Neural cell (in vitro differentiated cells): ENCODE data around the gene CLSTN1. TPM values are rescaled to one million over a fixed set of nuclear protein-coding genes. Genes with fewer than 3 reads are reported as not detected.

Experiments
- H2AFZ ChIP-seq: fragments of 200-600, 300-800 bp; sonication (generic), shearing (Covaris generic); 2 replicates; pipeline ENCODE4 v1.6.0; 2014; ENCODE audit warnings: low read depth, mild to moderate bottlenecking, antibody characterized with exemption, low read length, moderate library complexity
- H3F3A ChIP-seq: fragments of 200-600 bp; shearing (Covaris generic); 2 replicates; pipeline ENCODE4 v1.6.1; 2016; ENCODE audit warnings: mild to moderate bottlenecking, moderate library complexity, mixed read lengths, antibody characterized with exemption, low read length; ENCODE audit not compliant: insufficient read depth, poor library complexity, severe bottlenecking
- H3K27ac ChIP-seq: fragments of 200-600, 300-800 bp; sonication (generic), shearing (Covaris generic); 2 replicates; pipeline ENCODE4 v1.5.1; 2014; ENCODE audit warnings: mild to moderate bottlenecking, low read length, moderate library complexity
- H3K27me3 ChIP-seq: fragments of 300-800, 200-600 bp; sonication (generic), shearing (Covaris generic); 2 replicates; pipeline ENCODE4 v1.6.0; 2014; ENCODE audit warnings: mild to moderate bottlenecking, low read depth, low read length, moderate library complexity; ENCODE audit not compliant: insufficient read depth
- H3K36me3 ChIP-seq: fragments of 300-800, 200-600 bp; sonication (generic), shearing (Covaris generic); 2 replicates; pipeline ENCODE4 v1.5.1; 2014; ENCODE audit warnings: mild to moderate bottlenecking, antibody characterized with exemption, low read length, moderate library complexity; ENCODE audit not compliant: insufficient read depth
- H3K4me2 ChIP-seq: fragments of 300-800, 200-600 bp; sonication (generic), shearing (Covaris generic); 2 replicates; pipeline ENCODE4 v1.6.0; 2014; ENCODE audit warnings: mild to moderate bottlenecking, low read length
- H3K4me3 ChIP-seq: fragments of 300-800, 200-600 bp; sonication (generic), shearing (Covaris generic); 2 replicates; pipeline ENCODE4 v1.5.1; 2014; ENCODE audit warnings: mild to moderate bottlenecking, low read length, moderate library complexity
- H3K79me2 ChIP-seq: fragments of 200-600 bp; shearing (Covaris generic); replicated peaks from 2 replicates; pipeline ENCODE4 v1.6.0; 2014; ENCODE audit warnings: mild to moderate bottlenecking, low read length, moderate library complexity; ENCODE audit not compliant: insufficient read depth
- H3K9ac ChIP-seq: fragments of 300-800, 200-600 bp; sonication (generic), shearing (Covaris generic); 2 replicates; pipeline ENCODE4 v1.6.1; 2016; ENCODE audit warnings: mild to moderate bottlenecking, low read length, mixed read lengths
- H3K9me2 ChIP-seq: fragments of 200-600 bp; shearing (Covaris generic); 2 replicates; pipeline ENCODE4 v1.6.1; 2016; ENCODE audit warnings: mild to moderate bottlenecking, low read length, mixed read lengths; ENCODE audit not compliant: insufficient read depth
- H3K9me3 ChIP-seq: fragments of 200-600, 300-800 bp; sonication (generic), shearing (Covaris generic); 2 replicates; pipeline ENCODE4 v1.6.1; 2016; ENCODE audit warnings: mild to moderate bottlenecking, mixed run types, low read length, moderate library complexity, mixed read lengths
- H4K20me1 ChIP-seq: fragments of 200-600 bp; shearing (Covaris generic); 2 replicates; pipeline ENCODE4 v1.6.1; 2016; ENCODE audit warnings: mild to moderate bottlenecking, mixed run types; ENCODE audit not compliant: insufficient read depth
- EP300 ChIP-seq: fragments of 450-650 bp; conservative IDR thresholded peaks from 2 replicates; pipeline ENCODE4 v1.6.1; 2014; ENCODE audit warnings: antibody characterized with exemption, mild to moderate bottlenecking, moderate library complexity; ENCODE audit not compliant: poor library complexity, severe bottlenecking
- EZH2 ChIP-seq: fragments of 200-600, 300-800 bp; shearing (Covaris generic), sonication (generic); IDR thresholded peaks from 2 replicates; pipeline ENCODE4 v1.6.1; 2014; ENCODE audit warnings: antibody characterized with exemption, low read length, borderline replicate concordance, mild to moderate bottlenecking; ENCODE audit not compliant: insufficient read depth, poor library complexity, severe bottlenecking
- MXI1 ChIP-seq: fragments of 450-650 bp; conservative IDR thresholded peaks from 2 replicates; pipeline ENCODE4 v1.6.1; 2014; ENCODE audit warnings: antibody characterized with exemption, mild to moderate bottlenecking; ENCODE audit not compliant: poor library complexity, severe bottlenecking
- POLR2AphosphoS5 ChIP-seq: IDR thresholded peaks from 2 replicates; pipeline ENCODE4 v1.6.1; 2012
- RAD21 ChIP-seq: fragments of 450-650 bp; conservative IDR thresholded peaks from 2 replicates; pipeline ENCODE4 v1.6.1; 2014; ENCODE audit warnings: antibody characterized with exemption, mild to moderate bottlenecking, moderate library complexity
- SMC3 ChIP-seq: fragments of 450-650 bp; conservative IDR thresholded peaks from 2 replicates; pipeline ENCODE4 v1.6.1; 2014; ENCODE audit warnings: antibody characterized with exemption, mild to moderate bottlenecking, moderate library complexity; ENCODE audit not compliant: poor library complexity
- TAF1 ChIP-seq: IDR thresholded peaks from 2 replicates; pipeline ENCODE4 v1.6.1; 2012; ENCODE audit warnings: low read depth
- polyA plus RNA-seq: library from polyadenylated mRNA; depleted of rRNA; stranded (reverse); fragments of >200 nt; gene quantifications from 2 replicates; pipeline ENCODE4 v1.2.3, GENCODE V29; 2014
- TF ChIP-seq, protein P1 (sequence below): fragments of 450-650 bp; IDR thresholded peaks from 2 replicates; pipeline ENCODE4 v1.5.1; 2014; ENCODE audit warnings: antibody characterized with exemption, mild to moderate bottlenecking, moderate library complexity; ENCODE audit not compliant: poor library complexity, severe bottlenecking
- TF ChIP-seq, protein P2 (sequence below): IDR thresholded peaks from 2 replicates; pipeline ENCODE4 v1.6.1; 2012; ENCODE audit warnings: borderline replicate concordance

The CLSTN1 gene
- polyA plus RNA-seq, 1 donor from 2014 or later = 77.2 TPM

GRCh38 chr1:9868244-9868590 lies 44.5 kb upstream of the CLSTN1 start:
- Histone ChIP-seq H3F3A (no peaks in the 10 kb centered on the region), H2AFZ (no peak overlapping the region), H4K20me1 (no peaks in the 10 kb centered on the region), H3K27me3 (no peaks in the 10 kb centered on the region), H3K79me2 (no peaks in the 10 kb centered on the region), H3K9me2 (no peaks in the 10 kb centered on the region), H3K9me3 (no peaks in the 10 kb centered on the region), H3K4me2 (no peak overlapping the region), H3K4me3 (no peak overlapping the region), H3K36me3 (no peaks in the 10 kb centered on the region), H3K27ac (no peak overlapping the region), H3K9ac (no peak overlapping the region)
- TF ChIP-seq, protein P1, sequence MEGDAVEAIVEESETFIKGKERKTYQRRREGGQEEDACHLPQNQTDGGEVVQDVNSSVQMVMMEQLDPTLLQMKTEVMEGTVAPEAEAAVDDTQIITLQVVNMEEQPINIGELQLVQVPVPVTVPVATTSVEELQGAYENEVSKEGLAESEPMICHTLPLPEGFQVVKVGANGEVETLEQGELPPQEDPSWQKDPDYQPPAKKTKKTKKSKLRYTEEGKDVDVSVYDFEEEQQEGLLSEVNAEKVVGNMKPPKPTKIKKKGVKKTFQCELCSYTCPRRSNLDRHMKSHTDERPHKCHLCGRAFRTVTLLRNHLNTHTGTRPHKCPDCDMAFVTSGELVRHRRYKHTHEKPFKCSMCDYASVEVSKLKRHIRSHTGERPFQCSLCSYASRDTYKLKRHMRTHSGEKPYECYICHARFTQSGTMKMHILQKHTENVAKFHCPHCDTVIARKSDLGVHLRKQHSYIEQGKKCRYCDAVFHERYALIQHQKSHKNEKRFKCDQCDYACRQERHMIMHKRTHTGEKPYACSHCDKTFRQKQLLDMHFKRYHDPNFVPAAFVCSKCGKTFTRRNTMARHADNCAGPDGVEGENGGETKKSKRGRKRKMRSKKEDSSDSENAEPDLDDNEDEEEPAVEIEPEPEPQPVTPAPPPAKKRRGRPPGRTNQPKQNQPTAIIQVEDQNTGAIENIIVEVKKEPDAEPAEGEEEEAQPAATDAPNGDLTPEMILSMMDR = no peak
- TF ChIP-seq RAD21 (no peak), MXI1 (no peak), TAF1 (no peak), EZH2 (no peak), SMC3 (no peak), POLR2AphosphoS5 (no peak), EP300 (no peak)
- TF ChIP-seq, protein P2, sequence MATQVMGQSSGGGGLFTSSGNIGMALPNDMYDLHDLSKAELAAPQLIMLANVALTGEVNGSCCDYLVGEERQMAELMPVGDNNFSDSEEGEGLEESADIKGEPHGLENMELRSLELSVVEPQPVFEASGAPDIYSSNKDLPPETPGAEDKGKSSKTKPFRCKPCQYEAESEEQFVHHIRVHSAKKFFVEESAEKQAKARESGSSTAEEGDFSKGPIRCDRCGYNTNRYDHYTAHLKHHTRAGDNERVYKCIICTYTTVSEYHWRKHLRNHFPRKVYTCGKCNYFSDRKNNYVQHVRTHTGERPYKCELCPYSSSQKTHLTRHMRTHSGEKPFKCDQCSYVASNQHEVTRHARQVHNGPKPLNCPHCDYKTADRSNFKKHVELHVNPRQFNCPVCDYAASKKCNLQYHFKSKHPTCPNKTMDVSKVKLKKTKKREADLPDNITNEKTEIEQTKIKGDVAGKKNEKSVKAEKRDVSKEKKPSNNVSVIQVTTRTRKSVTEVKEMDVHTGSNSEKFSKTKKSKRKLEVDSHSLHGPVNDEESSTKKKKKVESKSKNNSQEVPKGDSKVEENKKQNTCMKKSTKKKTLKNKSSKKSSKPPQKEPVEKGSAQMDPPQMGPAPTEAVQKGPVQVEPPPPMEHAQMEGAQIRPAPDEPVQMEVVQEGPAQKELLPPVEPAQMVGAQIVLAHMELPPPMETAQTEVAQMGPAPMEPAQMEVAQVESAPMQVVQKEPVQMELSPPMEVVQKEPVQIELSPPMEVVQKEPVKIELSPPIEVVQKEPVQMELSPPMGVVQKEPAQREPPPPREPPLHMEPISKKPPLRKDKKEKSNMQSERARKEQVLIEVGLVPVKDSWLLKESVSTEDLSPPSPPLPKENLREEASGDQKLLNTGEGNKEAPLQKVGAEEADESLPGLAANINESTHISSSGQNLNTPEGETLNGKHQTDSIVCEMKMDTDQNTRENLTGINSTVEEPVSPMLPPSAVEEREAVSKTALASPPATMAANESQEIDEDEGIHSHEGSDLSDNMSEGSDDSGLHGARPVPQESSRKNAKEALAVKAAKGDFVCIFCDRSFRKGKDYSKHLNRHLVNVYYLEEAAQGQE = no peak

DNA sequence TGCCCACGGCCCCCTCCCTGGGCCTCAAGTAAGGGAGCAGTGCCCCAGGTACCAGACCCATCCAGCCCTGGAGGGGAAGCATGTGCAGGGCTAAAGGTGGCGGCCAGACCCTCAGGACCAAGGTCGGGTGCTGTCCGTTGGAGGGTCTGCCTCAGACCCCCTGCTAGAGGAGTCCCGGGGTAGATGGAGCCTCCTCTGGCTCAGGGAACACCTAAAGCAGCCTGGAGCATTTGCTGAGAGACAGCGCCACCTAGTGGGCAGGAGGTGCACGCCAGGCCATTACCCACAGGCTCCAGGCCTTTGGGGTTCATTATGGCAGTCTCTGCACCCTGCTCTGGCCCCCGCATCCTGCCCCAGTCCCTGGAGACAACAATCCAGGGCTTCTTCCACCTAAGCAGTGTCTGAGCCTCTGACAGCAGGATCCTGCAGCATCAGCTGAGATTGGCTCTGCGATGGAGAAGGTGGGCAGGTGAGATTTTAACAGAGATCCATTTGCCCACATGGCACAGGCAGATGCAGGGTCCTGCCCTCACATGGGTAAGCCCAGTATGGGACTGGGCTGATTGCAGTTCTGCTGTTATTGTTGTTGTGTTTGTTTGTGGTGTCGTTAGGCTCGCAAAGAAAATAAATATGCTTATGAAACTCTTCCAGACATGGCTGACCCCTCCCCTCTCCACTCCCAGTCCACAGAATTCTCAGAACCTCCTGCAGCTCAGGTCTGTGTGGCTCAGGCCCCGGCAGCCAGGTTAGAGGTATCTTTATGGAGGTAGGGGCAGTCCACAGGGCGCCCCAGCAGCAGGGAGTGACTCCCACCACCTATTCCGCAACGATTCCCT lies 43.9 kb upstream of the CLSTN1 start:
- H3K4me3 ChIP-seq = no peak overlapping the region
- H3K27me3 ChIP-seq = no peaks in the 10 kb centered on the region
- H3K9ac ChIP-seq = no peak overlapping the region
- peak; percentile 93 for TF ChIP-seq SMC3
- peak; percentile 24 for TF ChIP-seq MXI1
- TF ChIP-seq POLR2AphosphoS5 = no peak
- no peak for TF ChIP-seq EZH2
- TF ChIP-seq, protein P1 = peak; percentile 98
- no peak for TF ChIP-seq EP300
- peak; percentile 96 for TF ChIP-seq RAD21
- TF ChIP-seq, protein P2 = no peak
- no peak for TF ChIP-seq TAF1
- no peak overlapping the region for H2AFZ ChIP-seq
- no peaks in the 10 kb centered on the region for H4K20me1 ChIP-seq
- H3K79me2 ChIP-seq = no peaks in the 10 kb centered on the region
- no peaks in the 10 kb centered on the region for H3F3A ChIP-seq
- H3K36me3 ChIP-seq = no peaks in the 10 kb centered on the region
- no peak overlapping the region for H3K27ac ChIP-seq
- H3K4me2 ChIP-seq = no peak overlapping the region
- H3K9me3 ChIP-seq = no peaks in the 10 kb centered on the region
- H3K9me2 ChIP-seq = no peaks in the 10 kb centered on the region
